ENCODE results near the gene OCRL. TPM values are rescaled to one million over a fixed set of nuclear protein-coding genes. Genes with fewer than 3 reads are reported as not detected.
A peak's percentile ranks its signal among the peaks of the same experiment; 100 is the strongest.

Gene OCRL
- total RNA-seq: 10 to 100 TPM; 13.0 to 14.3 (median 13.3) TPM
- polyA plus RNA-seq: 7.0 TPM
- long read RNA-seq, donor 1, full-length matches to known transcripts: 15 of 20 reads
- long read RNA-seq, donor 1, partial matches to known transcripts: 3 of 20 reads
- long read RNA-seq, donor 1, other reads (novel, unspliced or antisense): 2 of 20 reads
- long read RNA-seq, donor 2, full-length matches to known transcripts: 6 of 7 reads
- long read RNA-seq, donor 2, partial matches to known transcripts: 0 of 7 reads
- long read RNA-seq, donor 2, other reads (novel, unspliced or antisense): 1 of 7 reads
- long read RNA-seq, donor 3, full-length matches to known transcripts: 21 of 37 reads
- long read RNA-seq, donor 3, partial matches to known transcripts: 8 of 37 reads
- long read RNA-seq, donor 3, other reads (novel, unspliced or antisense): 8 of 37 reads
- long read RNA-seq, donor 4, full-length matches to known transcripts: 4 of 5 reads
- long read RNA-seq, donor 4, partial matches to known transcripts: 1 of 5 reads
- long read RNA-seq, donor 4, other reads (novel, unspliced or antisense): 0 of 5 reads

DNA sequence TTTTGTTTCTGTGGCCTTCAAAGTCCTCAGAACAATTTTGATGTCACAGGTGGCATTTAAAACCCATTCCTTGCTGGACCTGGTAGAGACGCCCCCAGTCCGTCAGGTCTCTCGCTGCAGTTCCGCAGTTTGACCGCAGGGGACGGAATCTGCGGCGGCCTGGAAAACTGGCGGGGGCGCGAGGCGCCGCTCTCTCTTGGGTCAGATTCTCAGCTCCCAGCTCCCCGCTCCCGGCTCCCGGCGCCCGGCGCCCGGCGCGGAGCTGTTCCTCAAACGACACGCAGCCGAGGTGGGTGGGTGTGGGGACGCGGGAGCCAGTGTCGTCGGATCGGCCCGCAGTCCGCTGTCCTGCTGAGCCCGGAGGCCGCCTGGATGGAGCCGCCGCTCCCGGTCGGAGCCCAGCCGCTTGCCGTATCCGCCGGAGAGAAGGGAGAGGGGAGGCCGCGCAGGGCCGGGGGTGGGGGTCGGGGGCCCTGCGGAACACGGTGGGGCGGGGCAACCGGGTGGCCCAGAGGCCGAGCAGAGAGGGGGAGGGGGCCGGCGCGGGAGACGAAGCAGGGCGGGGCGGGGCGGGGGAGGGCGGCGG, at the start of gene OCRL:
TSS of gene OCRL (plus strand) at position 192 of the 586 bp plus-strand sequence. CDS start at position 373, 181 bp downstream.
- Histone ChIP-seq H3K9me3 (ENCODE audit: control insufficient read depth, low read length) (no peaks in the 10 kb centered on the region), H3K4me3 (ENCODE audit: low read length) (peak within 1 kb of the TSS; percentile 54), H3K27ac (ENCODE audit: low read length) (peak within 1 kb of the TSS; percentile 63), H3K4me1 (ENCODE audit: control insufficient read depth, insufficient read depth, low read length) (no peaks in the 10 kb centered on the region), H3K27me3 (ENCODE audit: control insufficient read depth, insufficient read depth) (no peaks in the 10 kb centered on the region)
- DNase-seq (peak; percentile 73 to 90 (median 86)), ATAC-seq (peak; percentile 92 to 94)
- under 1% methylated on average over 37 of the region's 60 CpGs for WGBS
- intact Hi-C loops (cut with DNase I): no loop called here

GRCh38 chrX:129490330-129490729, 49.7 kb upstream of the OCRL start:
- H3K9me3 ChIP-seq (ENCODE audit: control insufficient read depth, low read length): no peaks in the 10 kb centered on the region
- H3K4me1 ChIP-seq (ENCODE audit: control insufficient read depth, insufficient read depth, low read length): no peaks in the 10 kb centered on the region
- H3K4me3 ChIP-seq (ENCODE audit: low read length): no peak overlapping the region
- intact Hi-C loops (cut with DNase I): no loop called here
- no peak for ATAC-seq
- WGBS: 98% methylated on average over 2 of the region's 2 CpGs
- no peak for DNase-seq
- no peaks in the 10 kb centered on the region for H3K27me3 ChIP-seq (ENCODE audit: control insufficient read depth, insufficient read depth)
- no peak overlapping the region for H3K27ac ChIP-seq (ENCODE audit: low read length)

DNA sequence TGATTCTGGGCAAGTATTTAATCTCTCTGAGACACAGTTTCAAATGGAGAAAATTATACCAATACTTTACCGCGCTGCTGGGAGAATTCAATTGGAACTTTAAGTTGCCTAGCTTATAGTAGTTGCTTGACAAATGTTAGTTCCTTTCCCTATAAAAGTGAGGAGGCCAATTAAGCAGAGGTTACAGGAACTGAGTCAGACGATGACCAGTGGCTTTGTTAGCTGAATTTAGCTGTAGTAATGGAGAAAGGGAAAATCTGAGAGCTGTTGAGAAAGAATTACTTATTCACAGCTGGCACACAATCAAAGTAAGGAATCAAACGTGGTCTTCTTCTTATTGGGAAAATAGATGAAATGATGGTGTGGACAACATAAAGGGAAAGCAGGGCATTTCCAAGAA, 46.4 kb upstream of the OCRL start:
- intact Hi-C loops (cut with DNase I): no loop called here
- DNase-seq: no peak
- no peaks in the 10 kb centered on the region for H3K27me3 ChIP-seq (ENCODE audit: control insufficient read depth, insufficient read depth)
- H3K4me3 ChIP-seq (ENCODE audit: low read length): no peak overlapping the region
- 74% methylated on average over 4 of the region's 4 CpGs for WGBS
- H3K4me1 ChIP-seq (ENCODE audit: control insufficient read depth, insufficient read depth, low read length): no peaks in the 10 kb centered on the region
- no peak for ATAC-seq
- no peak overlapping the region for H3K27ac ChIP-seq (ENCODE audit: low read length)
- H3K9me3 ChIP-seq (ENCODE audit: control insufficient read depth, low read length): no peaks in the 10 kb centered on the region

DNA sequence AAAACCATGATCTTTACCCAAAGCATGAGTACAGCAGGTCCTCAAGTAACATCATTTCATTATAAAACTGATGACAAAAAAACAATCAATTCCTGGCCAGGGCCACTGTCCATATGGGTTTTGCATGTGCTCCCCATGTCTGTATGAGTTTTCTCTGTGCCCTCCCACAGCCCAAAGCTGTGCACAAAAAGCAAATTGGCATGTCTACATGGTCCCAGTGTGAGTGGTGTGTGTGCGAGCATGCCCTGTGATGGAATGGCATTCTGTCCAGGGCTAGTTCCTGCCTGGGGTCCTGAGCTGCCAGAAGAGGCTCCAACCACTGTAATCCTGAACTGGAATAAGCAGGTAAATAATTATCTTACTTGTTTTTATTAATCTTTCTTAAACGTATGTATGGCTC, 45.2 kb upstream of the OCRL start:
- ATAC-seq: no peak
- Histone ChIP-seq H3K4me3 (ENCODE audit: low read length) (no peak overlapping the region), H3K27ac (ENCODE audit: low read length) (no peak overlapping the region), H3K9me3 (ENCODE audit: control insufficient read depth, low read length) (no peaks in the 10 kb centered on the region), H3K4me1 (ENCODE audit: control insufficient read depth, insufficient read depth, low read length) (no peaks in the 10 kb centered on the region), H3K27me3 (ENCODE audit: control insufficient read depth, insufficient read depth) (no peaks in the 10 kb centered on the region)
- 79% methylated on average over 2 of the region's 2 CpGs for WGBS
- no peak for DNase-seq
- intact Hi-C loops (cut with DNase I): no loop called here

GRCh38 chrX:129495900-129496299, 44.2 kb upstream of the OCRL start:
- 95% methylated on average over 5 of the region's 5 CpGs for WGBS
- ATAC-seq (no peak), DNase-seq (no peak)
- intact Hi-C loops (cut with DNase I): no loop called here
- no peaks in the 10 kb centered on the region for H3K9me3 ChIP-seq (ENCODE audit: control insufficient read depth, low read length)
- no peak overlapping the region for H3K27ac ChIP-seq (ENCODE audit: low read length)
- no peaks in the 10 kb centered on the region for H3K4me1 ChIP-seq (ENCODE audit: control insufficient read depth, insufficient read depth, low read length)
- H3K27me3 ChIP-seq (ENCODE audit: control insufficient read depth, insufficient read depth): no peaks in the 10 kb centered on the region
- no peak overlapping the region for H3K4me3 ChIP-seq (ENCODE audit: low read length)

GRCh38 chrX:129496625-129497024, 43.4 kb upstream of the OCRL start:
- no peak for ATAC-seq
- Histone ChIP-seq H3K27ac (ENCODE audit: low read length) (no peak overlapping the region), H3K9me3 (ENCODE audit: control insufficient read depth, low read length) (no peaks in the 10 kb centered on the region), H3K4me1 (ENCODE audit: control insufficient read depth, insufficient read depth, low read length) (no peaks in the 10 kb centered on the region), H3K4me3 (ENCODE audit: low read length) (no peak overlapping the region), H3K27me3 (ENCODE audit: control insufficient read depth, insufficient read depth) (no peaks in the 10 kb centered on the region)
- DNase-seq: no peak
- WGBS: 94% methylated on average over 6 of the region's 6 CpGs
- intact Hi-C loops (cut with DNase I): no loop called here

GRCh38 chrX:129497146-129497843, 42.8 kb upstream of the OCRL start:
- intact Hi-C loops (cut with DNase I): no loop called here
- Histone ChIP-seq H3K4me3 (ENCODE audit: low read length) (no peak overlapping the region), H3K27ac (ENCODE audit: low read length) (no peak overlapping the region), H3K9me3 (ENCODE audit: control insufficient read depth, low read length) (no peaks in the 10 kb centered on the region), H3K27me3 (ENCODE audit: control insufficient read depth, insufficient read depth) (no peaks in the 10 kb centered on the region), H3K4me1 (ENCODE audit: control insufficient read depth, insufficient read depth, low read length) (no peaks in the 10 kb centered on the region)
- ATAC-seq (no peak), DNase-seq (no peak)
- WGBS: 66% methylated on average over 3 of the region's 3 CpGs

DNA sequence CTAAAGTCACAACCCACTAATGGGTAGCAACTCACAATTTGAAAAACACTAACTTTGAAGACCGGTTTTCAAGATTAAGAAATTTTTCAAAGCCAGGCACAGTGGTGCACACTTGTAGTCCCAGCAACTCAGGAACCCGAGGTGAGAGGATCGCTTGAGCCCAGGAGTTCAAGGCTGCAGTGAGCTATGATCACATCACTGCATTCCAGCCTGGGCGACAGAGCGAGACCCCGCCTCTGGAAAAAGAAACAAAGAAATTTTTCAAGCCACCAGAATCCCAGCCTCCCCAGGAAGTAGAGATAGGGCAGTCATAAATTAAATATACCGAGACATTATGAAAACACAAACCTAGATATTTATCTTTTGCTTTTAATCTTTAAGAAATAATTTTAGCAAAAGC, 29.7 kb upstream of the OCRL start:
- Histone ChIP-seq H3K27me3 (ENCODE audit: control insufficient read depth, insufficient read depth) (no peaks in the 10 kb centered on the region), H3K4me3 (ENCODE audit: low read length) (no peak overlapping the region), H3K27ac (ENCODE audit: low read length) (no peak overlapping the region), H3K9me3 (ENCODE audit: control insufficient read depth, low read length) (no peaks in the 10 kb centered on the region), H3K4me1 (ENCODE audit: control insufficient read depth, insufficient read depth, low read length) (no peaks in the 10 kb centered on the region)
- WGBS: 82% methylated on average over 7 of the region's 7 CpGs
- ATAC-seq (no peak), DNase-seq (no peak)
- intact Hi-C loops (cut with DNase I): no loop called here

- no peak for ATAC-seq
- 90% methylated on average over 5 of the region's 5 CpGs for WGBS
These were observed 28.4 kb upstream of the OCRL start for GRCh38 chrX:129511689-129512088.

GRCh38 chrX:129512409-129512808, 27.6 kb upstream of the OCRL start:
- Histone ChIP-seq H3K4me1 (ENCODE audit: control insufficient read depth, insufficient read depth, low read length) (no peaks in the 10 kb centered on the region), H3K27me3 (ENCODE audit: control insufficient read depth, insufficient read depth) (no peaks in the 10 kb centered on the region), H3K27ac (ENCODE audit: low read length) (no peak overlapping the region), H3K9me3 (ENCODE audit: control insufficient read depth, low read length) (no peaks in the 10 kb centered on the region), H3K4me3 (ENCODE audit: low read length) (no peak overlapping the region)
- WGBS: 96% methylated on average over 2 of the region's 2 CpGs
- intact Hi-C loops (cut with DNase I): no loop called here
- DNase-seq (no peak), ATAC-seq (no peak)

More at GRCh38 chrX:129511689-129512088, 28.4 kb upstream of the OCRL start:
- Histone ChIP-seq H3K4me1 (ENCODE audit: control insufficient read depth, insufficient read depth, low read length) (no peaks in the 10 kb centered on the region), H3K27ac (ENCODE audit: low read length) (no peak overlapping the region), H3K9me3 (ENCODE audit: control insufficient read depth, low read length) (no peaks in the 10 kb centered on the region), H3K27me3 (ENCODE audit: control insufficient read depth, insufficient read depth) (no peaks in the 10 kb centered on the region), H3K4me3 (ENCODE audit: low read length) (no peak overlapping the region)
- intact Hi-C loops (cut with DNase I): no loop called here
- DNase-seq: no peak

GRCh38 chrX:129516402-129516801, 23.7 kb upstream of the OCRL start:
- H3K27me3 ChIP-seq (ENCODE audit: control insufficient read depth, insufficient read depth): no peaks in the 10 kb centered on the region
- no peak overlapping the region for H3K4me3 ChIP-seq (ENCODE audit: low read length)
- no peak overlapping the region for H3K27ac ChIP-seq (ENCODE audit: low read length)
- no peak for ATAC-seq
- WGBS: 91% methylated on average over 3 of the region's 3 CpGs
- intact Hi-C loops (cut with DNase I): no loop called here
- H3K9me3 ChIP-seq (ENCODE audit: control insufficient read depth, low read length): no peaks in the 10 kb centered on the region
- H3K4me1 ChIP-seq (ENCODE audit: control insufficient read depth, insufficient read depth, low read length): no peaks in the 10 kb centered on the region
- DNase-seq: no peak
